NCI-H2227 treated with DMSO at 0.1 percent for 48 hours (cell line): ENCODE data around the gene GYPA.
"Not testable (repeated sequence)": the region's sequence is repeated elsewhere in the genome, so short reads cannot be mapped to it uniquely, and the experiment has no call there.

Source experiments
- DNase-seq: peaks from one replicate; lab custom pipeline; 2025; lab: John Stamatoyannopoulos, UW

Gene GYPA

DNA sequence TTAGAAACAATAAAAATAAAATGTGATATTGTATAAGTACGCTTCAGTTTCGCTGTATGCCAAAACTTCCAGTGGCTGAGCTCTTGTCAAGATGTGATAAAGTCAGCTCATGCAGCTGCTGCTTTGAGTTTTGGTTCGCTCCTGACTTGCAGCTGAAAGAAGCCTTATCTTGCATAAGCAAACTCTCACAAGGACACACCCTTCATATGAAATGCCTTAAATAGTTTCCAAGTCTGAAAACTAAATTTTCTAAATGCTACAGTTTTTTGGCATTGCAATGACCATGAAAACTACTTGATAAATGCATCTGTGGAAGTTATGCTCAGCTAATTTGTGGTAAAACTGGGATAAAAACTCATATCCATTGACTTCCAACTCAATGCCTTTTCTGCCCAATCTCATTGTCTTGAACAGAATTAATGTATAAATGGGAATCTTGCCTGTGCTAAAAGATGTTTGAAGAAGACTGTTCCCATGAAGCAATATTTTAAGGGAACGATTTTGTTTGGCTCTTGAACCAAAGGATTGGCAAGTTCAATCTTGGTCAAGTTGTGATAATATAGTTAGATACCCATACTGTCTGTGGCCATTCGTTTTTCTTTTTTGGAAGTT lies 11.7 kb downstream of the GYPA start:
- DNase-seq: not testable (repeated sequence)

DNA sequence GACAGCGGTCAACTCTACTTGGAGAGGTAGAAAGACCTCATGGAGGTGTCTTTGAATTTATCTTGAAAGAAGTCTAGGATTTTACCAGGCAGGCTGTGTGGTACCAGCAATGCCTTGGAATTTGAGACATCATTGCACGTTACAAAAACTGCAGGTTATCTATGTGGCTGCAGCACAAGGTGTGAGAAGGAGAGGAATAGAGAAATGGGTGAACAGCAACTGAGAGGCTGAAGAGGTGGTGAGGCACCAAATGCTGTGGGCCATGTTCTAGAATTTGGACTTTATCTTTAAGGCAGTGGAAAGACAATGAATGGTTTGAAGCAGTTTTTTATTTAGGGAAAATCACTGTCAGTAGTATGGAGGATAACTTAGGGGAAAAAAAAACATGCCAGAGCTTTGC lies 15.4 kb downstream of the GYPA start:
- DNase-seq: not testable (repeated sequence)

DNA sequence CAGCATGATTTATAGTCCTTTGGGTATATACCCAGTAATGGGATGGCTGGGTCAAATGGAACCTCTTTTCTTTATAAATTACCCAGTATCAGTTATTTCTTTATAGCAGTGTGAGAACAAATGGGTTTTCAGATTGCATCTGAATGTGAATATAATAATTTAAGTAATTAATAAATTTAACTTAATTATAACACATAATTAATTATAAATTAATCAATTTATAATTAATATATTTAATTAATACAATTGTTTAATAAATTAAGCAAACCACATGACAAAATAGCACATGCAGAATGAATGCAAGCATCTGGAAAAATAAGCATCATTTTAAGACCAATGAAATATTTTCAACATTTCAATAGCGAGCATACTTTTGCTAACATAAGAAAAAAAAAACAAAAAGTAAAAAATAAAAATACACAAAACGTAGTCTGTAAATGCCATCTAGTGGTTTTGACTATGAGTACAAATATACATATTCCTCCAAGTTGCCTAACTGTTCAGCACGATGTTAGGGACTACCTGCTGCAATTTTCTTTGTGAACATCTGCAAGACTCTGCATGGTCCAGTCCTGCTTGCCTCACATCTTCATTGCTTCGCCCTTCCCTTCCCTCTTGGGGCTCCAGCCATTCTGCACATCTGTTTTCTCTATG lies 16.4 kb downstream of the GYPA start:
- not testable (repeated sequence) for DNase-seq

DNA sequence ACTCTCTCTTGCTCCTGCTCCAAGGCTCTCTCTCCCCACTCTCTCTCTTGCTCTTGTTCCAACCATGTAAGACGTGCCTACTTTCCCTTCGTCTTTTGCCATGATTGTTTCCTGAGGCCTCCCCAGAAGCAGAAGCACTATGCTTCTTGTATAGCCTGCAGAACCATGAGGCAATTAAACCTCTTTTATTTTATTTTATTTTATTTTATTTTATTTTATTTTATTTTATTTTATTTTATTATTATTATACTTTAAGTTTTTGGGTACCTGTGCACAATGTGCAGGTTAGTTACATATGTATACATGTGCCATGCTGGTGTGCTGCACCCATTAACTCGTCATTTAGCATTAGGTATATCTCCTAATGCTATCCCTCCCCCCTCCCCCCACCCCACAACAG lies 17.2 kb downstream of the GYPA start:
- DNase-seq: not testable (repeated sequence)

DNA sequence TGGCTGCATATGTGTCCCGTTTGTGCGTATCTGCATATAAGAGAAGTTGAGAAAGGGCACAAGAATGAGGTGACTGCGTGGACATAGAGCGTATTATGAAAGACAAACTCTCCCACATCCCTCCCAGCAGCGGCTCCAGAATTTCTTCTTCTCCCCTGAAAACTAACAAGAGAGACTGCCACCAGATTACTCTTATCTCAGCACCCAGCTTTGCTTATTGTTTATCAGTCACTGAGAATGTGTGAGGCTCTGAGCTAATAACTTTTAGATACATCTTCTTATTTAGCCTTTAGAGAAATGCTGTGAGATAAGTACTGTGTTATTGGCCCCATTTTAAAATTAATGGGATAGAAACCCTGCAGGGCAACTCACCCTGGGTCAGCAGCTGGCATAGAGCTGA lies 20.8 kb downstream of the GYPA start:
- not testable (repeated sequence) for DNase-seq

DNA sequence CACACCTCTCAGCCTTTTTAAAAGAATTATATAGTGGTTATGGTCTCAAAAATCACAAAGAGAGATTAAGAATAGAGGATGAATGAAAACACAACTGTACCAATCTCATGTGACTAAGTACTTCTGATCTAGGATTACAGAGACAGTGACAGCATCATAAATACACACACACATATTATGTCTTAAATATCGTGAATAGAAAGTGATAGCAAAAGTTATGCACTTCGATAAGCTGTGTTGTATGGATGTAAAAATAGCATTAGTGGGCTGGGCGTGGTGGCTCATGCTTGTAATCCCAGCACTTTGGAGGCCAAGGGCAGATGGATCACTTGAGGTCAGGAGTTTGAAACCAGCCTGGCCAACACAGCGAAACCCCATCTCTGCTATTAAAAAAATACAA lies 25.0 kb downstream of the GYPA start:
- DNase-seq: no peak

DNA sequence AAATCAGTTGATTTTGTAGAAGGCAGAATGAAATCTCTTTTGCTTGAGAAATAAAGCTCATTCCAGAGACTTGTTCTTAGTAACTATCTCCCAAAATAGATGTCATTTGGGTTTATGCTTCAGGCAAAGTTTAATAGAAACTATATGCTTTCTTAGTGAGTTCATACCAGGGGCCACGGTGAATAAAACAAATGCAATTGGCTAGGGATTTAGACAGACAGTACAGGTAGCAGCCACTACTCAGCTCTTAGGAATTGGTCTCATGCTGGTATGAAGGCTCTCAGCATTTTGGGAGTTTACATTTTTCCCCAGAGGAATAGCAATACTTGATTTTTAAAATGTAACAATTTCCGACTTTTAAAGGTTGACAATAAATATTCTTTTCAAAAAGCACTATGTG lies 27.0 kb downstream of the GYPA start:
- no peak for DNase-seq

DNA sequence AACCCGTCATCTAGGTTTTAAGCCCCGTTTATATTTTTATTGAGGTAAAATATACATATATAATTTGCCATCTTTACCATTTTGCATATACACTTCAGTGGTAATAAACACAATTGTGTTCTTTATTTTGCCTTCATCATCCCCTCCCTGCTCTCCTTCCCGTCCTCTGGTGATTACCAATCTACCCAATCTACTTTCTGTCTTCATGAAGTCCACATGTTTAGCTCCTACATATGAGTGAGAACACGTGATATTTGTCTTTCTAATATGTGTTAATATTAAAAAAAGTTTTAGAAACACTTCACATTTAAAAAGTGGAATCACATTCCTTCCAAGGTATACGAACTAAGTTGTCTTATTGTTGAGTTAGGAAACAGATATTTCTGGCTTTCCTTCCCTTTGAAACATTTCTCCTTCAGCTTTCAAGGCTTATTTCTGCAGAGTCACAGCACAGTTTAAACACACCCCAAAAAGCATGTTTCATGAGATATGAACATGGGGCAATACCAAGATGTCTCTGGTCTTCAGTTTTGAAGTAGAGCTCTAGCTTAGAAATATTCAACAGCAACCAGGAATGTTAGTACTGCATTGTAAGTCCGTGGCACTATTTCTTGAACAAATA lies 35.9 kb downstream of the GYPA start:
- no peak for DNase-seq

DNA sequence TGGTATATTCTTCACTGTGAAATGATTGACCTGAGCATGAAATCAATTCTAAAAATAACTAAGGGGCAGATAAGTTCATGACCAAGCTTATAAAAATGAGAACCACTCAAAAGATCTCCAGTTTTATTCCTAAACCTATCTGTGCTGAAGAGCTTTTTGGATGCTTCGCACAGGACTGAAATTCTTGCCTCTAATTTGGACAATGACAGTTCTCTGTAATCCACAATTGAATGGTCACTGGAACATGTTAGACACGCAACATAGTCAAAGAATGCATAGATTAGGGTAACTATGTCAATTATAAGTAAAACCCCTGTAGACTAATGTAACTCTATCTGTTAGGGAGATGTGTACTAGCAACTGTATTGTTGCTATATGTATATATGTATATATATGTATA lies 42.7 kb downstream of the GYPA start:
- DNase-seq: not testable (repeated sequence)

DNA sequence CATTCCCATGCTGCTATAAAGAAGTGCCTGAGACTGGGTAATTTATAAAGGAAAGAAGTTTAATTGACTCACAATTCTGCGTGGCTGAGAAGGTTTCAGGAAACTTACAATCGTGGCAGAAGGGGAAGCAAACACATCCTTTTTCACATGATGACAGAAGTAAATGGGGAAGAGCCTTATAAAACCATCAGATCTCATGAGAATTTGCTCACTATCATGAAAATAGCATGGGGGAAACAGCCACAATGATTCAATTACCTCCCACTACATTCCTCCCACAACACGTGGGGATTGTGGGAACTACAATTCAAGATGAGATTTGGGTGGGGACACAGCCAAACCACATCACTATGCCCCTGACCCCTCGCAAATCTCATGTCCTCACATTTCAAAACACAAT lies 46.5 kb downstream of the GYPA start:
- DNase-seq: not testable (repeated sequence)

DNA sequence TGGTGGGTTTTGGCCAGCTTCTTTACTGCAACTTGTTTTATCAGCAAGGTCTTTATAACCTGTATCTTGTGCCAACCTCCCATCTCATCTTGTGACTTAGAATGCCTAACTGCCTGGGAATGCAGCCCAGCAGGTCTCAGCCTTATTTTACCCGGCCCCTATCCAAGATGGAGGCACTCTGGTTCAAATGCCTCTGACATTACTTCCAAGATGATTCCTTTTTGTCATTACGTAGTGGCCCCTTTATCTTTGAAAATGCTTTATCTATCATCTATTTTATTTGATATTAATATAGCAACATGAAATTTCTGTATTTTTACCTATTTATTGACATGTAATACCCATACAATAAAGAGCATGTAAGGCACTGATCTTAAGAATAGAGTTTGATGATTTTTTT lies 49.3 kb downstream of the GYPA start:
- DNase-seq: not testable (repeated sequence)

DNA sequence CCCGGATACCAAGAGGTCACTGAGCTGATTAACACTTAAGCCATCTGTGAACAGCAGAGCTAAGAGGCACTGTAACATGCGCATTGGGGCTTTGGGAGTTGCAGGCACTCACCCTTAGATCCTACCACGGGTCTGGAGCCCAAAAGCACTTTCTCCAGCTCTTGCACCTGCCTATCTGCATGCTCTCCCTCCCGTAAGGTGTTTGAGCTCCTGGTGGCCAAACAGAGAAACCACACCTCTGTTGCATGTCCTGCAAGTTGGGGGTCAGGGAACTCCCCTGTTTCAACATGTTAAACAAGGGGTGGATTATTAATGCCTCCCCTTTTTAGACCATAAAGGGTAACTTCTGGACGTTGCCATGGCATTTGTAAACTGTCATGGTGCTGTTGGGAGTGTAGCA lies 49.8 kb downstream of the GYPA start:
- DNase-seq: no peak

DNA sequence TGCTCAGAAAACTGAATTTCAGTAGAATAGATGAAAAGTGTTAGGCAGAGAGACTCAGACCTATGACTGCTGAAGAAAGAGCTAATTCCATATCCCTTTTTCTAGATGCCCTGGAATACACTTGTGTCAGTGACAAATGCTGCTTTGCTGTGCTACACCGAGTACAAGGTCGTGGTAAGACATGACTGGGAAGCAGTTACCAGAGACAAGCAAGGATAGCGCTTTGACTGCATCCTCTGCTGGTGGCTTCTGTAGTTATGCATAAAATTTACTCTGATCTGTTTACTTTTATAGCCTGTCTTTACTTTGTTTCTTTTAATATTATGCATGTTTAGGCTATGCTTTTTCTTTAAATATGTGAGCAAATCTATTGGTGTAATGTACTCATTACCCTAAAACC lies 58.5 kb downstream of the GYPA start:
- DNase-seq: not testable (repeated sequence)

DNA sequence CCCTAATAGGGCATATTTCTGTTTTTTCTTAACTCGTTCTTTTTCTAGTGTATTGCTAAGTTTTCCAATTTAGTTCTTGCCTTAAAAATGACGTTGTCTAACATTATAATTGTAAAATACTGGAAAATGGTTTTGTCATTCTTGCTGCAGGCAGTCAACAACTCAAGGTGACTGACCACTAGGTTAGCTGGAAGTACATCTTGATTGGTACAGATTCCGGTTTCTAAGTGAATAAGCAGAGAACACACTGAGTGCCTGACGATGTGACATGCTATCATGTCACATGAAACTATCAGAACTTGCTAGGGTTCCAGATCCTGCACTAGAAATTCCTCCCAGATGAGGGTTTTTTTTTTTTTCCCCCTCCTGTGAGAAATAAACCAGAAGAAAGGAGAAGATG lies 60.4 kb downstream of the GYPA start:
- not testable (repeated sequence) for DNase-seq

DNA sequence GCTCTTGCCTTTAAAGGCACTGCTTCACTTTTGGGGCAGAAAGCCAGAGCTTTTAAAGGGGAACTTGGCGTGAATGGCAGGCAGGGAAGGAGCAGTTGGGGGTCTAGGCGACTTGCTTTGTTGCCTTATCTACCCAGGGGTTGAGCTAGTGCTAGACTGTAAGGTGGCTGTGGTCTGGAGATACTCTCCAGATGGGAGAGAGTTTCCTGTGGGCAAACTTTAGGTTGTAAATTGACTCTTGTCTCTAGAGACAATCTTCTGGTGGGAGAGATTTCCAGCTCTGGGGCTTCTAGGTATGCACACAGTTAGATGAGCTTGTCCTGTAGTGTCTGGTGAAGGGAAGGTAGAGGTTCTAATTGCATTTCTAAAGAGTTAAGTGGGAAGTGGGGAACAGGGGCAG lies 61.8 kb downstream of the GYPA start:
- not testable (repeated sequence) for DNase-seq

DNA sequence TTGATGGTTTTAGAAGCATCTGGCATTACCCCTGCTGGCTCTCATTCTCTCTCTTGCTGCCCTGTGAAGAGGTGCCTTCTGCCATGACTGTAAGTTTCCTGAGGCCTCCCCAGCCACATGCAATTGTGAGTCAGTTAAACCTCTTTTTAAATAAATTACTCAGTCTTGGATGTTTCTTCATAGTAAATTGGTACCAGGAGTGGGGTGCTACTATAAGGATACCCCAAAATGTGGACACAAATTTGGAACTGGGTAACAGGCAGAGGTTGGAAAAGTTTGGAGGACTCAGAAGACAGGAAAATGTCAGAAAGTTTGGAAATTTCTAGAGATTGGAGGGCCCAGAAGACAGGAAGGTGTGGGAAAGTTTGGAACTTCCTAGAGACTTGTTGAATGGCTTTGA lies 79.0 kb downstream of the GYPA start:
- not testable (repeated sequence) for DNase-seq

DNA sequence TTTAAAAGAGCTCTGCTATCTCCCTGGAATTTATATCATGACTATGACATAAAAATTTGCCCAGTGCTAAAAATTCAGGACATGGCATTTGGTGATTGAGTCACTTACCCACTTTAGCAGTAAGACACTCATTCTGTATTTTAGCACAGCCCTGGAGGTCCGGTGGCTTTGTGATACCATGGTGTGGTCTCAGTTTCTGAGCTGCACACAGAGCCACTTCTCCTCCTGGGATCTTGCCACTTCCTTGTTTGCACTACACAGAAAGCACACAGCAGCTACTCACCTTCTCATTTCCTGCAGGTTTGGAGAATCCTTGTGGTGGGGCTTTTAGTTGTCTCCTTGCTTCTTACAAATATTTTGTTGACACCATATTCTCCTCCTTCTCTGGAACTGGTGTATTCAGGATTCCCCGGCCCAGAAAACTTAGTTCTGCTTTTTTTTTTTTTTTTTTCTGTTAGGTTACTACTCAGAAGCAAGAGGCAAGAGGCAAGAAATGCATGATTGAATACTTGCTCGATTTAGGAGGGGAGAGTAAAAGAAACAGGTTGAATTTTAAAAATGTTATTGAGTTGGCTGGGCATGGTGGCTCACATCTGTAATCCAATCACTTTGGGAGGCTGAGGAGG lies 80.2 kb downstream of the GYPA start:
- not testable (repeated sequence) for DNase-seq
